Brain pericyte (primary cell): ENCODE results near the gene CARS1.

Experiments used
- DNase-seq: peaks from one replicate; pipeline ENCODE4 v3.0.0-alpha.2; 2012; ENCODE audit warnings: low read depth, low spot score

Gene CARS1

DNA sequence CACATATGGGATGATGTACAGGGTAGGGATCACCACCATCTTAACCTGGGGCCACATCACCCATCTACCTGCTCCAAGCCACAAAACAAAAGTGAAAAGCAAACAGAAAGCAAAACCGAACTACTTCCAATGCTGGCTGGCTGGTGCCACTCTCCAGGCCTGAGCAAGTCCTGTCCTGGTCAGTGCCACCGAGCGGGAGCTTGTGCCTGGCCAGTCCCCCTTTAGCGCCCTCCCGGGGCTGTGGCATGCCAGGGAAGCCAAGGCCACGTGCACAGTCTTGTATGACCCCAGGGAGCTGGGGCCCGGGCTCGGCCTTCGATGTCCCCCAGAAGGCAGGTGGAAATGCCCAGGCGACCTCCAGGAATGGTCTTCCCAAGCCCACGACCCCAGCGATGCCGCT, 47.2 kb downstream of the CARS1 start:
- no peak for DNase-seq

DNA sequence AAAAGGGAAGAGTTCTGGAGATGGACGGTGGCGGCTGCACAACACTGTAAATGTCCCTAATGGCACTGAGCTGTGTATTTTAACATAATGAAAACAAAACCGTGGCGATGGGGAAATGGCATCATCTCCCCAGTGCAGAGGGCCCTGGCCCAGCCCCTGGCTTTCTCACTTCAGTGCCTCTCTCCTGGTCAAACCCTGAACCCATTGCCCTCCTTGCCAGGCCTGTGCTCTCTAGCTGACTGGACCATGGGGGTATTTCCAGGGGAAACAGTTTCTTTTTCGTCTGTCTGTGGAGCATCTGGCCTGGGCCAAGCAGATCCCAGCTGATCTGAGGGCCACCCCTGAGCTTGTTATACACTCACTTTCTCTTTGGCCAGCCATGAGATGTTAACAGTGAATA, 47.7 kb downstream of the CARS1 start:
- DNase-seq, result no peak

DNA sequence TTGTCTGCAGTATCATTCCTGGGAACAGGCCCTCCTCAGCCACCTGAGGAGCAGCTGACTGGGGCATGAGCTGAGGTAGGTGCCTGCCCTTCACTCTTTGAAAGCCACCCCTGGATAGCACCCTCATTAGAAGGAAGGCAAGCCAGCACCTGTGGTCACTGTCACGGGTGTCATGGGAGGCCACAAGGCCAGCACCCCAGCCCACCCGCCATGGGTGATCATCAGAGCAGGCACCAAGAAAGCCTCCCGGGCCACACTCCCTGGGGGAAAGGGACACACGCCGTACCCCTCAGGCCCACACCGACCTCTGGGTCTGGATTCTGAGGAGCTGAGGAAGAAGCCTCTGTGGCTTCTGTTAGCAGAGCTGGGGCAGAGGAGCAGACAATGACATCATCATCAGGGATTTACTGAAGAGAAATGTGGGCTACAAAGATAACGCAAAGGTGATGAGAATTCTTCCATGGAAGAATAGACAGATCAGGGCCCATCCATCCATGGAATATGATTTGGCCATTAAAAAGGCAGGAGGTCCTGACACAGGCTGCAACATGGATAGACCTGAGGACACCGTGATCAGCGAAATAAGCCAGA, 48.4 kb downstream of the CARS1 start:
- DNase-seq, result no peak

DNA sequence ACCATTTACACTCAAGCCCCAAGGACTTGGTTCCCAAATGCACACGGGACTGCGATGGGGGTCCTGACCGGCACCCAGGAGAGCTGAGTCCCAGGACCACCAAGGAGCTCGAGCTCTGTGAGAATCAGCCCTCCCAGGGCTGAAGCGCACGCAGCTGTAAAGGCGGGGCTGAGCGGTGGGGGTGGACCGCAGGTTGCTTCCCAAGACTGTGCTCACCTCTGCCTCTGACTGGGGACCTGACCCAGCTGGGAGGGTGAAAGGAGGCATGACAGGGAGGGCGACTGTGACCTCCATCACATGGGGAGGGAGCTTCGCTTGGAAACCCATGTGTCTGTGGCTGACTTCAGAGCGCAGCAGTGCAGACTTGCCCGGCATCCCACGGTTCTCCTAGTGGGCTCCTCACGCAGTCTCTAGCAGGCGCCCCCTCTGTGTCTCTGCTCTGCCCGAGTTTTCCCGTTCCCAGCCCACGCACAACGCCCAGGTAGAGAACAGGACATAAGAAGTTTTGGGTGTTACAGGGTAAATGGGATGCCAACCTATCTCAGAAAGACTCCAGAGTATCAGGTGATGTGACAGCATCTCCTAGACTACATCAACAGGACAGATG, 49.7 kb downstream of the CARS1 start:
- DNase-seq, result no peak

DNA sequence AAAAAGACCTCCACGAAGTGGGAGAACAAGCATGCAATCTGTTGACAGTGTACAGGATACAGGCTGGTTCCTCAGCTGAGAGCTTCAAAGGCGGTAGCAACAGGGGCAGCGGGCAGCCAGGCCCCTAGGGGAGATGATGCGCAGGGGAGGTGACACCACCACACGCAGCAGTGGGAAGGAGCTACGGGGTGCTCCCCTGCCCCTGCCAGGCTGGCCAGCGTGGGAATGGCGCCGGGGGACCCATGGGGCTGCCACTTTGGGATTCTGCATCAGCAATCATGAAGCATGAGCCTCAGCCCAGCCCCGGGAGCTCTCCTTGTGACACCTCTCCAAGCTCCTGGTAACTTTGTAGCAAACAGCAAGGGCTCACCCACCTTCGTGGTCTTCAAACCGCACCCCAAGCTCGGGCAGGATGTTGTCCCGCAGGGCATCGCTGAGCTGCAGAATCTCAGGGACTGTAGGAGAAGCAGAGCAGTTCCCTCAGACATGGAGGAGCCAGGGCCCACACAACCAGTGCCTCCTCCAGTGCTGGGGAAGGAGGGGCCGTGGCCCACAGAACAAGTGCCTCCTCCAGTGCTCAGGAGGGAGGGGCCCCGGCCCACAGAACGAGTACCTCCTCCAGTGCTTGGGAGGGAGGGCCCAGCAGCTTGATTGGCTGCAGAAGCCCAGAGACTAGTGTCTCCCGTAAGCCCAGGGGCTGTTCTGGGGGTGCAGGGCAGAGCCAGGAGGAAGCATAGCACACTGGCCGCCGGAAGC, 50.5 kb downstream of the CARS1 start:
- DNase-seq, result no peak

DNA sequence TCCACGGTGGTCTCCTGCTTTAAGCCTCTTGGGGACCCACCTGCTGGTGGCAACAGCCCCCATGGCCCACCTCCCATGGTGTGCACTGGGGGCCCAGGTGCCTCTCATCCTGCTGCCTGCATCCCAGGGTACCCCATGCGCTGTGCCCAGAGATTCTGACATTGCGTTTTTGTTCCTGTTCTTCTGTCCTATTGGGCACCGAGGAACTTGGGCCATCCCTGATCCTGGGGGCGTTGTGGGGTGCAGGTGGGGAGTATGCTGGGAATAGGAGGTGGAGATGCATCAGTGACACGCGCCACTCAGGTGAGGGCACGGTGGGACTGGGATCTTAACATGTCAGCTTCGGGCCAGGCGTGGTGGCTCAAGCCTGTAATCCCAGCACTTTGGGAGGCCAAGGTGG, 52.7 kb downstream of the CARS1 start:
- DNase-seq, result no peak

DNA sequence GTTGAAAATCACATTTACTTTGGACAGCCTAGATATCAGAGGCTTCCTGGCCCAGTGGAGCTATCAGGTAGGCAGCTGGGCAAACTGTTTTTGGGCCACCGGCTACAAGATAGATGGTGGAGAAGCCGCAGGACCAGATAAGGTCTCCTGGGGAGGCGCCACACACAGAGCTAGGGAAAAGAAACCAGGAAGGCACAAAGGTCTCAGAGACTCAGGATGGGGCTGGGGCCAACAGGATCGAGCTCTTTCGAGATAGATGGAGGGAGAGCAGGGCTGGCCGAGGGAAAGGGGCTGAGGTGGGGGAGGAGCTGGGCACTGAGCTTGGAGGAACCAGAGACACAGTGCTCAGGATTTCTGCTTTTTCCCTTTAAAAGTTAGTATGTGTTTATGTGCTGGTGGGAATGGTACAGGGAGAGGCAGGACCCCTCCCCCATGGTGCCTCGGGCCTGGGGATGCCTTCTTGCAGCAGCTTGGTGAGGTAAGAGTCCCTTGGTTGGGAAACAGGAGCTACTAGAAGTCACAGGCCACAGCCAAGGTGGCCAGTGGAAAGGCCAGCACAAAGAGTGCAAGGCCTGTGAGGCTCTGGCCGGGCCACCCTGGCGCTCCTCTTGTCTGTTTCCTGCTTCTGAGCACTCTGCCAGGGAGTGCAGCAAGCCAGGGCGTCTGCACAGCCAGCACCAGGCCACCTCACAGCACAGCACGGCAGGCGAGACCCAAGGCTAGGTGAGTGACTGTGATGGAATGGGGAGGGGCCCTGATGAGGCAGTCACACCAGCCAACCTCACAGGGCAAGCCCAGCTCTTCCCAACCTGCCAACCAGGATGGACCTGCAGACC, 53.6 kb downstream of the CARS1 start:
- DNase-seq, result no peak

DNA sequence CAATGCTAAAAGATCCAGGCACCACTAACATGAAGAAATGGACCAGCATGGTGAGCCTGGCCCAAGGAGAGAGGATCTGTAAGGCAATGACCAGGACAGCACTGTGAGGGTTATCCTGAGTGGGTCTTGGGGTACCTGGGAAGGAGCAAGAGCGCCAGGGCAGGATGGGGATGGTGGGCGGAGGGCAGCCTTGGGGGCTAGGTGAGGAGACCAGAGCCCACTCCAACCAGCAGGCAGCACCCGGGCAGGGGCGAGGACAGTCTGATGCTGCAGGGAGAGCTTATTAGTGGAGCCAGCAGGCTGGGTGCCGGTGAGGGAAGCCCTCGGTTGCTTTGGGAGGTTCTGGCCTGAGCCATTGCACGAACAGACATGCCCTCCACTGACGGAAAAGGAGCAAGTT, 54.4 kb downstream of the CARS1 start:
- no peak for DNase-seq

DNA sequence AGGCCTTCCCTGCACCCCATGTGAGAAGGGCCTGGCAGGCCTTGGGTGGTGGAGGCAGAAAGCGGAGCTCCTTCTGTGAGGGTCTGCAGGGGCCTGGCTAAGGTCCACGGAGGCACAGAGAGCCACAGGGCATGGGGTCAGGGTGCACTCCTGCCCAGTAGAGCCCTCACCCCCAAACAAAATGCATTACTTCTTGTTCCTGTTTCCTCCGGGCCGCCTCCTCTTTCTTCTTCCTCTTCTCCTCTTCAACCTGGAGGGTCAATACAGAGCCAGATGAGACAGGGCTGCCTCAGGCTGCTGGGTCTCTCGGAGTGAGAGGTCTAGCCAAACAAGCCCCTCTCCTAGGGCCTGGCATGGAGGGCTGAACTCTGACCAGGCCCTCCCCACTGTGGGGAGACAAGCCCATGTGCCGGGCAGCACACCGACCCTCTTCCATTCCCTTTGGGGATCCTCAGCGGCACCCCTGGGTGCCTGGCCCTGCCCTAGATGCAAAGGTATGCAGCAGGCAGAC, 54.8 kb downstream of the CARS1 start:
- DNase-seq, result no peak

DNA sequence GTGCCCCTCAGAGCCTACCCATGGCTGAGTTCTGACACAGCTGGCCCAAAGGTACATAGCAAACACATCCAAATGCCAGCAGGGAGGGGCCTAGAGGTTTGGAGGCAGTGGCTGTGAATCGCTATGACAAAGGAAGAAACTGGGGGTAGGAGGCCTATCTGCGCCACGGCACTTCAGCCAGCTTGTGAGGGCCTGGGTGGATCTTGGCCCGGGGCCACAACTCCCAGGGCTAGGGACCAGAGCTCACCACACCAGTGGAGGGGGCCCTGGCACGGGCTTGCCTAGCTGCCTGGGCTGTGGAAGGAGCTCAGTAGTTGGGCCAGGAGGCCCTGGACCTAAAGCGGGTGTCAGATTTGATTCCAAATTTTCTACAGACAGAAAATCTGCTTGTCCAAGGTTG, 55.7 kb downstream of the CARS1 start:
- no peak for DNase-seq

DNA sequence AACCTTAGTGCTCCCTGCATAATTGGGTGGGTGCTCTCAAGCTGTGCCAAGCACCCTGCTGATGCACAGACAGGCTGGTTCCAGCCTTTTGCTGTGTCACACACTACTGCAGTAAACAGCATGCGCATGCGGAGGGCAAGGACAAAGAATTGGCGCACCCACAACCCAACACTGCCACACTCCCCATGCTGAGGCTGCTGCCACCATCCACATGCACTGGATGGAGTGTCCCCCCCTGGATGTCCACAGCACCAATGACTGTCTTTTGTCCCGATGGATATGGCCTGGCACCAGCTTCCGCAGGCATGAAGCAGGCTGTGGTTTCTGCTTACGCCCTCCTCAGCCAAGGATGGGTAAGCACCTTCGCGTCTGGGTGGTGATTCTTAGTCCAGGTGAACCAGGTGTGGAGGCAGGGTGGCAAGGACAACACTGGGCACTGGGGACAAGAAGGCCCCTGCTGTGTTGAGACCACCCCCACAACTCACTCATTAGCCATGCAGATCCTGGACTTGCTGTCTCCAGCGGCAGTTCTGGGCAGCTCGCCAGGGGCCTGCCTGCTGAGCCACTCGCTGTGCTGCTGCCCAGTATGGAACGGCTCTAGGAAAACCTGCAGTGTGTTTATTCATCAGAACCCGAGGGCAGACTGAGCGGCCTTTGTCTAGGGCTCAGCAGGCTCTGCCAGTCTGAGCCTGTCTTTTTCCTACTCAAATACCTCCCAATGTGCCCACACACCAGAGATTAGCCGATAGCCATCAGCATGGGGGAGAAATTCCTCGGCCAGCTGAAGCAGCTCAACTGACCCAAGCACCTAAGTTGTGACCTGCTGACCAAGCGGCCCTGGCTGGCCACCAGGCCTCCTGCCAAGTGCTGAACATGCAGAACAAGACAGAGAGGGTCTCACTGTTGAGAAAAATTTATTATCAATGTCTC, 56.9 kb downstream of the CARS1 start:
- DNase-seq, result peak; percentile 74

DNA sequence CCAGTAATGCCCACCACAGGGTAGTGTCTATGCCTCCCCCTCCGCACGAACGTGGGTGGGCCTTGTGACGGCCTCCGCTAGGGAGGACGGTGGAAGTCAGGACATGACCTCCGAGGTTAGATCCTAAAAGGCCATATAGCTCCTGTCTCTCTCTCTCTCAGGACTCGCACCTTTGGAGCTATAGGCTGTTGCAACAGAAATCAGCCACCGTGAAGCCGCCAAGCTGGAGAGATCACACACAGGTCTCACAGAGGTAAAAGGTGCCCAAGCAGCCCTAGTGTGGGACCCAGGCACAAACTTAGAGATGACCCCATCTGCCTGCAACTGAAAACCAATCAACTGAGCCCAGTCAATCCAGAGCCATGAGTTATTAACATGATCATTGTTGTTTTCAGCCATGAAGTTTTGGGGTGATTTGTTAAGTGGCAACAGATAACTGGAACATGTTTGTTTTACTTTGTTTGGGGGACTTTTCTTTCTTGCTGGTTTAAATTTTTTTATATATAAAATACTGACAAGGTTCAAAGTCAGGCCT, 57.7 kb downstream of the CARS1 start:
- DNase-seq, result no peak

DNA sequence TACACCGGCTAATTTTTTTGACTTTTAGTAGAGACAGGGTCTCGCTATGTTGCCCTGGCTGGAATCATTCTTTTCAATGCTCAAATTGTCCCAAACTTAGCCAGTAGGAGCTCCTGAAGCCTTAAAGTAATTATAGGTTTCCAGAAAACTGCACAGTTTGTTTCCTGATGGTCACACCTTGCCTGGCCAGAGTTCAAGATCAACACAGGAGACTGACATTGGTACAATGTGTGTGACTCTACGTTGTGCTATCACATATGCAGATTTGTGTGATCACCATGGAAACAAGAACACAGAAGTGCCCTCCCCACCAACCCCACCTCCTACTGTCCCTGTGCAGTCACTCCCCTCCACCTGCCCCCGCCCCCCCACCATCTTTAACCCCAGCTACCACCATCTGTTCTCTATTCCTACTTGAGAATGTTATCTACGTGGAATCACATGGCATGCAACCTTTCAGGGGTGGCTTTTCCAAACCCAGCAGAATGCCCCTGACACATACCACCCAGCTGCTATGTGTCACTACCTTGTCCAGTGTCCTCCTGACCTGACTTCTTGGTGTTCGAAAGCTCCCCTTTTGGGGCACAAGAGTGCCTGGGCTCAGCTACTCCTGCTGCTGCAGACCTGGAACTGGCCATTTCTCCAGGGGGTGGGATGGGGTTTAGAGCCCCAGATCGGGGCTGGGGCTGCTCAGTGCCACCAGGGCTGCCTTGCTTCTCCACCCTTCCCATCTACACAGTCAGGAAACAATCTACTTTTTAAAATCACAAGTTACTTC, 59.0 kb downstream of the CARS1 start:
- no peak for DNase-seq

DNA sequence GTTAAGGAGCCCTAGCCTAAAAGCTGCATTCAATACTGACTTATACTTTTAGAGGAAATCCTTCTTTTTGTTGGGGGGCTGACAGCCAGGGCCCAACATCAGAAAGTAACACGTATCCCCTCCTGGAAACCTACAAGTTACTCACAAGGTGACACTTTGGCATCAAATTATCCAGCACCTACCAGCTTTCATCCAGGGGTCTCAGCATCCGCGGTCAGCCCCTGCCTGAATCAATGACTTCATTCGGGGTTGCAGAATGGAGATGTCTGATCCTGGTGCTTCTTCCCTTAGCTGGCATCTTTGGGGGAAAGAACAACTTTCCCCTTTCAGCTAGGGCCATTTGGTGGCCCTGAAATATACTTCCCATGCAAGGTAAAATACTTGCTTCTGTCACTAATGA, 59.8 kb downstream of the CARS1 start:
- DNase-seq, result no peak

DNA sequence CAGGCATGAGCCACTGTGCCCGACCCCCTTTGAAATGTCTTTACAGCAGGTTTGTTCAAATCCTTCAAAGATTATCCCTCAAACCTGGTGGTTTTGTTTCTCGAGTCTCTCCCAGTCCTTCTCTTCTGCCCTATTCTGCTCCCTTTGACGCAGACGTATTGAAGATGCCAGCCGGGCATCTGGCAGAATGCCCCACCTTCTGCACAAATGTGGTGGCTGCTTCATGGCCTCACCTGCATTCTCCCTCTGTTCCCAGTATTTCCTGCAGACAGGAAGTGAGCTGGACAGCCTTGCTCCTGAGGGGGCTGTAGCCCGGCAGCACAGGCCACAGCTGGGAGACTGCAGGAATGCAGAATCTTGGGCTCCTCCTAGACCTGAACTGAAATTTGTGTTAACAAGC, 60.2 kb downstream of the CARS1 start:
- DNase-seq, result no peak

DNA sequence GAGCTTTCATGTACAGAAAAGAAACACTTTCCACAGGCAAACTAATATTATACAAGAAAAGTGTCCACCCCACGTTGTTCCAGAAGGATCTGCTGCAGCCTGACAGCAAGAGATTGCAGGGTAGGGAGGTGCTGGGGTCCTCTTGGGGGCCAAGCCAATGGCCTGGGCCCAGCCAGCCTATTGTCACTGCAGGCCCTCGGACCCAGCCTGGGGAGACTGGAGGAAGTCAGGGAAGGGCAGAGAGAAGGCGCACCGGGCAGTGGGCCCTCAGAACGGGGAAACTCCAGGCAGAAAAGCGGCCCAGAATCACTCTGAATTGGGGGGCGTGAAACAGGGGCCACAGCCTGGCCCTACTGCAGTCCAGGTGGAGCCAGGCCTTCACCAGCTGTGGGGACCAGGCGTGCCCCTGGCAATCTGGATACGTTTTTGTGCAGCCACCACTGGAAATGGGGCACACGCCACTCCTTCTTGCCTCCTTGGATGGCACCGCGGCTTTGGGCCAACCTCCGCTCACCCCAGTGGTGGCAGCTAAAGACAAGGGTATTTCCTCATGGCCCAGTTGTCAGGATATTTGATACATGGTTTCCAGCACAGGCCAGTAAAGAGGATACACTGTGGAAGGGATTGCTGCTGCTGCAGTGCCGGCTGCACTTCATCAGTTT, 61.2 kb downstream of the CARS1 start:
- no peak for DNase-seq

DNA sequence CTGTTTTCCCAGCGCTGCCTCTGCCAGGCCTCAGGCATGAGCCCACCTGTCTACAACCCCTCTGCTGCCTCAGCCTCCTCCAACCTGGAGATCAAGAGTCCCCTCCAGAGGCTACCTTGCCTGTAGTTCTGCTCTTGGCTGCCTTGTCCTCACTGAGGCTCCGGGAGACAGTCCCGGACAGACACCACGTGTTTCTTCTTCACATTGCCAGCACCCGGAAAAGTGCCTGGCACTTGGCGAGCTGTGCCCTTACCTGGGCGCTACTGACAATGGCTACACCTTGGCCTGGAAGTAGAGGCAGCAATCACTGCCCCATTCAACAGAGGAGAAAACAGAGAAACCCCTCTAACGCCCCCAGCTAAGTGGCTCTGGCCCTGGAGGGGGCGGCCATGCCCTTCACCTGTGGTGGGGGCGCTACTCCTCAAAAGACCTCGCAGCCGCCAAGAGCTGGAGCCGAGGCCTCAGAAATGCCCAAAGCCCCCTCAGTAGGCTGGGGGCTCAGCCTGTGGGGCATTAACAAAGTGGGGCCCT, 62.1 kb downstream of the CARS1 start:
- DNase-seq, result no peak

DNA sequence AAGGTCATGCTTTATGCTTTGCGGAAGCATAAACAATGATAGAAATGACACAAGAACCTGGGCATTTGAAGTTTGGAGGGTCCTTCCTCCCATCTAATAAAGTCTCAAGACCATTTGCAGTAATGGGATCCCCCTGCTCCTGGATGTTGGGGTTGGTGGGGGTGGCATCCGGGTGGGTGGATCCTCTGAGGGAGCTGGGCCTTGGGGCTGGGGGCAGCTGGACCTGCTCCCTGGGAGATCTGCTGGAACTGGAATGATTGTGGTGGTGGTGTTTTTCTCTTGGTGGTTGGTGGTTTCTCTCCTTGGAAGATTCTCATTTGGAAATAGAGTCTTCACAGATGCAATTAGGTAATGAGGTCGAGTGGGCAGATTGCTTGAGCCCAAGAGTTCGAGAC, 62.9 kb downstream of the CARS1 start:
- no peak for DNase-seq

DNA sequence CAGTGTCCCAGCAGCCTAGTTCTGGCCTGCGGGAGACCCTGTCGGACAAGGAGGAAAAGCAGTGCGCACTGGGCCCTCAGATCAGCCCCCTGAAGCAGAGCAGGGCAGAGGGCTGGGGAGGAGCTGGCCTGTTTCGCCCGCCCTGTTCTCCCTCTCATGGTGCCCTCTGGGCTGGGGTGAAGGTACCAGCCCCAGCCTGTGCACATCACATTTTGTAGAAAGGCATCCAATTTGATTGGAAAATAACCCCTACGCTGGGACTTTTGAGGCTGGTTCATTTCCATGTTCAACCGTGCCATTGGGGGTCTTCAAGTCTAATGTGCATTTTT, 64.3 kb downstream of the CARS1 start:
- no peak for DNase-seq
